ENCODE measurements around the gene CARS2.

The CARS2 gene

GRCh38 chr13:110649551-110649950, 56.4 kb downstream of the CARS2 start:
- no peak for DNase-seq

GRCh38 chr13:110648848-110649421, 57.0 kb downstream of the CARS2 start:
- DNase-seq, result no peak

GRCh38 chr13:110648146-110648819, 57.6 kb downstream of the CARS2 start:
- DNase-seq, result no peak

GRCh38 chr13:110647365-110647737, 58.6 kb downstream of the CARS2 start:
- DNase-seq, result no peak

GRCh38 chr13:110646442-110647364, 59.2 kb downstream of the CARS2 start:
- no peak for DNase-seq

- no peak for DNase-seq
Measured at GRCh38 chr13:110645750-110646149, 60.2 kb downstream of the CARS2 start.

GRCh38 chr13:110644892-110645521, 60.9 kb downstream of the CARS2 start:
- peak; percentile 19 for DNase-seq

- DNase-seq, result no peak
Measured at GRCh38 chr13:110643768-110644421, 62.0 kb downstream of the CARS2 start.

GRCh38 chr13:110643324-110643723, 62.6 kb downstream of the CARS2 start:
- DNase-seq, result no peak

GRCh38 chr13:110642291-110642981, 63.5 kb downstream of the CARS2 start:
- no peak for DNase-seq

GRCh38 chr13:110641055-110642015, 64.6 kb downstream of the CARS2 start:
- no peak for DNase-seq

GRCh38 chr13:110640591-110641029, 65.3 kb downstream of the CARS2 start:
- no peak for DNase-seq

- no peak for DNase-seq
Measured at GRCh38 chr13:110639935-110640334, 66.0 kb downstream of the CARS2 start.

- DNase-seq, result no peak
Measured at GRCh38 chr13:110638814-110639806, 66.8 kb downstream of the CARS2 start.

GRCh38 chr13:110638257-110638656, 67.7 kb downstream of the CARS2 start:
- DNase-seq, result no peak

- DNase-seq, result no peak
Measured at GRCh38 chr13:110637747-110638146, 68.2 kb downstream of the CARS2 start.

GRCh38 chr13:110637275-110637674, 68.6 kb downstream of the CARS2 start:
- DNase-seq, result no peak

- DNase-seq, result no peak
Measured at GRCh38 chr13:110636701-110637201, 69.2 kb downstream of the CARS2 start.

GRCh38 chr13:110636053-110636475, 69.9 kb downstream of the CARS2 start:
- DNase-seq, result no peak

Measured in stimulated activated CD4-positive, alpha-beta T cell treated with anti-CD3 and anti-CD28 coated beads, Interleukin-4, amount 100 ng/mL, for 1 hour (primary cell).